Right ventricle myocardium superior (tissue), 1 donor: ENCODE results near the gene SLC18A3. TPM values are rescaled to one million over a fixed set of nuclear protein-coding genes. Genes with fewer than 3 reads are reported as not detected.

Experiments
- ATAC-seq: fragments of 200-7000 bp; cut with Tn5 transposase; one replicate; pipeline ENCODE4 v1.9.1; 2020; ENCODE audit warnings: mild to moderate bottlenecking; ENCODE audit not compliant: poor library complexity
- DNase-seq: peaks from one replicate; pipeline ENCODE4 v3.0.0-alpha.2; 2020
- intact Hi-C: fragments of 100-400 bp; cut with DNase I; formaldehyde crosslinking; loops from one replicate; pipeline ENCODE4 v1.11.2; 2022
- total RNA-seq: library from RNA; stranded (reverse); fragmentation: NEBNext Ultra II Directional; extraction: Animal tissue kit (Norgen Biotek cat#: 25700); gene quantifications from one replicate; pipeline ENCODE4 v1.2.1, GENCODE V29; 2021
- donor health status: DM: no; HTN: yes; CAD: no; lungs with severe emphysema.

SLC18A3 gene
- total RNA-seq, 1 donor from 2014 or later, result not detected

- intact Hi-C loops, result no loop called here
- no peak for DNase-seq
- ATAC-seq, result no peak
These were observed 15.0 kb upstream of the SLC18A3 start for GRCh38 chr10:49595003-49595712.

GRCh38 chr10:49595713-49596492, 14.2 kb upstream of the SLC18A3 start:
- ATAC-seq (no peak), DNase-seq (no peak)
- intact Hi-C loops, result no loop called here

- DNase-seq (no peak), ATAC-seq (no peak)
- intact Hi-C loops, result no loop called here
These were observed 13.7 kb upstream of the SLC18A3 start for GRCh38 chr10:49596493-49596809.

- ATAC-seq (no peak), DNase-seq (no peak)
- intact Hi-C loops, result no loop called here
These were observed 13.3 kb upstream of the SLC18A3 start for GRCh38 chr10:49596836-49597235.

GRCh38 chr10:49597426-49598163, 12.5 kb upstream of the SLC18A3 start:
- ATAC-seq (no peak), DNase-seq (no peak)
- intact Hi-C loops, result no loop called here

- DNase-seq (no peak), ATAC-seq (no peak)
- intact Hi-C loops, result no loop called here
These were observed 11.8 kb upstream of the SLC18A3 start for GRCh38 chr10:49598164-49598856.

GRCh38 chr10:49598986-49599385, 11.1 kb upstream of the SLC18A3 start:
- intact Hi-C loops, result no loop called here
- ATAC-seq (no peak), DNase-seq (no peak)

GRCh38 chr10:49599546-49599945, 10.6 kb upstream of the SLC18A3 start:
- intact Hi-C loops, result no loop called here
- no peak for DNase-seq
- ATAC-seq, result no peak

GRCh38 chr10:49600046-49600445, 10.1 kb upstream of the SLC18A3 start:
- ATAC-seq (no peak), DNase-seq (no peak)
- intact Hi-C loops, result no loop called here

GRCh38 chr10:49600781-49601400, 9.2 kb upstream of the SLC18A3 start:
- DNase-seq (no peak), ATAC-seq (no peak)
- intact Hi-C loops, result no loop called here

GRCh38 chr10:49601857-49602256, 8.3 kb upstream of the SLC18A3 start:
- DNase-seq (no peak), ATAC-seq (no peak)
- intact Hi-C loops, result no loop called here

GRCh38 chr10:49602380-49603023, 7.6 kb upstream of the SLC18A3 start:
- intact Hi-C loops, result no loop called here
- ATAC-seq (no peak), DNase-seq (no peak)

GRCh38 chr10:49605216-49605938, 4.7 kb upstream of the SLC18A3 start:
- intact Hi-C loops, result no loop called here
- no peak for DNase-seq
- no peak for ATAC-seq

- no peak for ATAC-seq
- intact Hi-C loops, result no loop called here
- no peak for DNase-seq
These were observed 4.1 kb upstream of the SLC18A3 start for GRCh38 chr10:49605939-49606509.

GRCh38 chr10:49606981-49607535, 3.1 kb upstream of the SLC18A3 start:
- ATAC-seq (peak; percentile 85), DNase-seq (peak; percentile 81)
- intact Hi-C loops, result no loop called here

- no peak for DNase-seq
- intact Hi-C loops, result no loop called here
- no peak for ATAC-seq
These were observed 1.7 kb upstream of the SLC18A3 start for GRCh38 chr10:49608166-49609005.

- DNase-seq, result no peak
- intact Hi-C loops, result no loop called here
- no peak for ATAC-seq
These were observed 1.2 kb upstream of the SLC18A3 start for GRCh38 chr10:49609006-49609282.
